ENCODE data around the gene CAST.

CAST gene

GRCh38 chr5:96645091-96645490 is 17.1 kb upstream of the CAST start:
- no peak for DNase-seq

DNA sequence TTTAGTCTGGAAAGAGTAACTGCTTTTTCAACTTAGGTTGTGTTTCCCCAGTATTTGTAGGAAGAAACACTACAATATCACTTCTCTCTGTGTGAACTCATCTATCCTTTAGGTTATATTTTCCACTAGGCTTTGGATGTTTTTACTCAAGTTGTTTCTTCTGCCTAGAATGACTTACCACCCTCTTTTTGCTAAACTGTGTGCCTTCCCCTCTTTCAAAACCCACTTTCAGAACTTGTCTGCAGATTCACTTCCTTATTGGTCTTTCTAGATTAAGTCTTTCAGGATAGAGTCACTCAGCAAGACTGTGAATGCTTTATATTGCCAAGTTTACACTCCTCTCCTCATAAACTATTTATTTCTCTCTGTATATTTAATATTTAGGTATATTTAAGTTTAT is 14.2 kb upstream of the CAST start:
- no peak for DNase-seq

- no peak for DNase-seq
Measured at GRCh38 chr5:96648593-96648992, 13.6 kb upstream of the CAST start.

DNA sequence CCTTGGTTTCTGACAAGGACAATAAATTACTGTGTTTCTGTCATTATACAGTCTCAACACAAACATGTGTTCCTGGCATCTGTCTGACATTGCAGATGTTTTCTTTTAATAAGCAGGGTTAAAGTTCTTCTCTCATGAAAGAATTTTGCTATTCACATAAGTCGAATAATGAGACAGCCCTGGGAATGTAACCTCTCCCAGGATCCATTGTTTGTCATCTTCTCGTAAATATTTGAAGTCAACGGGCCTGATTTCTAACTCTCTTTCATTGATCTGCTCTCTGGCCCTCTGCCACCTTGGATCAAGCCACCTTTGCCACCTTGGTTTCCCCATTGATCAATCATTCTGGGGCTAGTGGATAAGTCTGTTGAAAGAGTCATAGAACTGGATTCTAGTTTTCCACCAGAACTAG is 12.9 kb upstream of the CAST start:
- no peak for DNase-seq

GRCh38 chr5:96649681-96650540 is 12.3 kb upstream of the CAST start:
- DNase-seq, result no peak

DNA sequence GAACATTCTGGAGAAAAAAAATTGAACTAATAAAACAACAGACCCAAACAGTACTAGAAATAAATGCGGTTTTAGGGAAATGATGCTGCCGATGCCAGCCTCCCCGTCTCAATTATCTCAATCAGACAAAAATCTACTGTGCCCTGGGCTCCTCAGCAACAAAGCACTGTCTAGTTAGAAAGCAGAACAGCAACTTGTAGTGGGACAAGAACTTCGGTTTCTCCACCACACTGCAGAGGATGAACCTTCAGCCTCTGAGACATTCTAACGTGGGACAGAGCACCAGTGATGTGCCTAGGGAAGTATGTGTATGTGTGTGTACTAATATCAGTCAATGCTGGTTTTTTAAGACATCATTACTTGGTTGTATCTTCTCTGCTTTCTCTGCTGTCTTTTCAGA is 11.1 kb upstream of the CAST start:
- DNase-seq, result no peak

DNA sequence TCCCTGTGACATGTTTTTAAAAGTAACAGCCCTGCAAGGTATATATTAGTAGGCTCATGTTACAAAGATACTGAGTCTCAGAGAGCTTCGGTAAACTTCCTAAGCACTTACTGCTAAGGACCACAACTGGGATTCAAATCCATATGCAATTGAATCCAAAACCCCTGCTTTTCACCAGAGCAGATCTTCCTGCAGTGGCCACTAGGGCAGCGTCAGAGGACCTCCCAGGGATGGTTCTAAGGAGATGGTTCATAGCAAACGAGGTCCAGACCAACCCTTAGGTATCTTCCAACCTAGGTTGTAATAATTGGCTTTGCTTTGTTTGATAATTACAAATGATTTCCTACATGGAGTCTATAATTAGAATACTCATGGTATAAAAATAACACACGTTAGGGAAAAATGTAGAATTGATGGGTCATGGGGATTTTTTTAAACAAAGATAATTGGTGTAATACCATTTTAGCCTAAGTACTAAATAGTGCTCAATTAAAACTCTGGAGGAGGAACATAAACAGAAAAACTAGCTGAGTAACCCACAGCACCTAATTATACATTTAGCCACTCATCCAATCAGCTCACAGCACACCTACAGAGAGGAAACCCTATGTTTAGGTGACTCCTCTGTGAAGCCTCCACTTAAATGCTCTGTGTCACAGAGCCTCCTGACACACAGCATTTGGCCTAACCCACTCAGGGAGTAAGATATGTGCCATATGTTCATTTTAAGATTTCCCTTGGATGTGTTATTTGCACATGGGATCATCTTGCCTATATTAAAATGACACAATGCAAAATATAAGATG is 10.0 kb upstream of the CAST start:
- peak; percentile 29 for DNase-seq

DNA sequence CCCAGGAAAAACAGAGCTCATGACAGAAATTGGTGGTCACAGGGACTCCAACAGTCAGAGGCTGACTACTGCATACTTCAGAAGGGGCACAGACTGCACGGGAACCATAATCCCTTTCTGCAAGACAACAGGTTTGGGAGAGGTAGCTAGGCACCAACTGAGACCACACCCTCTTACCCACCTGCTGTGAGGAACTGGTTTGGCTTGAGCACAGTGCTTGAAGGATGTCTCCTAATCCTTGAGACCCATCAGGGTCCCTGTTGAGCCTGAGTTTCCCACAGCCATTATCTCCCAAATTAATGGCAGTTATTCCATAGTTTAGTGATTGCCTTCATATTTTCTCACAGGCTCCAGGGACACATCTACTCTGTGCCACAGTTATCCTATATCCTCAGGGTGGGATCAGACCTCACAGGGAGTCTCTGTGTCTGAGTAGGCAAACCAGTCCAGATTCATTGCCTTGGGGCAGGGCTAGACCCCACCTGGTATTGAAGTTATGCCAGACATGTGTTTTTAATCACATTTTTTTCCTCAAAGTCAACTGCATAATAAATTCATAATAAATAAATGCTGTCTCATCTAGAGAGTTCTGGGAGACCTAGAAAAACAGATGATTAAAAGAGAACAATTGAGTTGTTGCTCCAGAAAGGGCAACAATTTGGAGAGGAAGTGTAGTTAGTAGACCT is 9.3 kb upstream of the CAST start:
- DNase-seq, result no peak

DNA sequence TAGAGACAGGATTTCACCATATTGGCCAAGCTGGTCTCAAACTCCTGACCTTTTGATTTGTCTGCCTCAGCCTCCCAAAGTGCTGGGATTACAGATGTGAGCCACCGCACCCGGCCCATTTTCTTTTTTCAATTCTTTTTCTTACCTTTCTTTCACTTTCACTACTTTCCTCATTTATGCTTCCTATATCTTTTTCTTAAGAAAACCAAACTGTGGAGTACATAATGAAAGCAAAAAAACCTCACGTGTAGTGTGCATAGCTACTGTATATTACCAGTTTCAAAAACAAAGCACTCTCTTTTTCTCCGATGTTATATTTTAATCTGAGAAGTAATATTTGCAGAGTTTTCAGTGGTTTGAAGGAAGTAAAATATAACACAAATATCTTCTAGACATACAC is 8.0 kb upstream of the CAST start:
- DNase-seq, result no peak

DNA sequence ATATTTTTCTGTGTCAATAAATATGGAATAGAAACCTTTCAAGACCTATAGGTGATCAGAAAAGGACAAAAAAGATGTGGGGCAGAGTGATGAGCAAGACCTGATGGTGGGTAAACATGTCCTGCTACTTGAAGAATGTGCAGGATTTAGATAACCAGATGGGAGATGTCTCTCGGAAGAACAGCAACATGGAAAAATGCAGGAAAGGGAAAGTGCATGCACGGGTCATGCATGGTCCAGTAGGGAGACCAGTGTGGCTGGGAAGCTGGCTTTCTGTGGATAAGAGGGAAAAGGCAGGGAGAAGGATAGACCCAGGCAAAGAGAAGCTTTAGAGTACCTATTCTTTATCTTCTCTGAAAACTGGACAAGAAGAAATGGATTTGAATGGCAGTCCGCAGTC is 7.1 kb upstream of the CAST start:
- DNase-seq, result no peak

GRCh38 chr5:96655506-96655905 is 6.7 kb upstream of the CAST start:
- DNase-seq, result no peak

- DNase-seq, result no peak
Measured at GRCh38 chr5:96657068-96657467, 5.1 kb upstream of the CAST start.

GRCh38 chr5:96658272-96658671 is 3.9 kb upstream of the CAST start:
- no peak for DNase-seq

DNA sequence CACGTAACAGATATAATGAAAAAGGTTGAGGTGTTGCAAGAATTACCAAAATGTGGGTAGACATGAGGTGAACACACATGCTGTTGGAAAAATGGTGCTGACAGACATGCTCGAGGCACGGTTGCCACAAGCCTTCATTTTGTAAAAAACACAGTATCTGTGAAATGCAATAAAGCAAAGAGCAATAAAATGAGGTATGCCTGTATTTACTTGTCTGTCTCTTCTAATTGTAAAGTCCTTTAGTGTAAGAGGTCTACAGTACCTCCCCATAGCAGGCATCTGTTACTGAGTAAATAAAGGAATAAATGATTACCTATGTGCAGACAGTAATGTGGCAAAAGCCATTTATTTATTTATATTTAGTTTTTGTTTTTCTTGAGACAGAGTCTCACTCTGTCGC is 3.0 kb upstream of the CAST start:
- no peak for DNase-seq

DNA sequence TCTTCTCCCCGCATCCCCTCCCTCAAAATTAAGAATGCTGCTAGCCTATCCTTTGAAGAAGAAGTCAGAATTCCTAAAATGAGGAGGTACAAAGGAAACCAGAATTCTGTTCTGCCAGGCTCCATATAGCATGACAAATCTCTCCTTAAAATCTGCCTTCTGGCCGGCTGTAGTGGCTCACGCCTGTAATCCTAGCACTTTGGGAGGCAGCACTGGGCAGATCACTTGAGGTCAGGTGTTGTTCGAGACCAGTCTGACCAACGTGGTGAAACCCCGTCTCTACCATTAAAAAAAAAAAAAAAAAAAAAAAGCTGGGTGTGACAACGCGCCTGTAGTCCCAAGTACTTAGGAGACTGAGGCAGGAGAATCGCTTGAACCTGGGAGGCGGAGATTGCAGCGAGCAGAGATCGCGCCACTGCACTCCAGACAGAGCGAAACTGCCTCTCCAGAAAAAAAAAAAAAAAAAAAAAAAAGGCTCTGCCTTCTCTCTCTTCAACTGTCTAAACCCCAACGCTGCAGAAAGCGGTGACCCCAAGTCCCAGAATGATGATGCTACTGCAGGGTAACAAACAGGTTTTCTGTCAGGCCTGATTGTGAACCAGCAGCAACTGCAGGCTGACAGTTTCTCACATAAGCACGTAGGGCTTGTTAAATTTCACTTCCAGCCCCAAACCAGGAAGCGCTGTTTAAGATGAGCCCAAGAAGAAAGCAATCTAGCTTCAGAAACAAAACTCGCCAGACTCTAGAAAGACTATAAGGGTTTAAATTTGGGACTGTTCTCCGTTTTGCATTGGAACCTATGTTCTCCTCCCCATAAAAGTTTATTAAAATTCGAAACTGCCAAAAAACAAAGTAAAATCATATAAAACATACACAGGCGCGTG is 963 bp upstream of the CAST start:
- no peak for DNase-seq

- DNase-seq, result peak; percentile 39
Measured at GRCh38 chr5:96662725-96663518, 746 bp downstream of the CAST start.

DNA sequence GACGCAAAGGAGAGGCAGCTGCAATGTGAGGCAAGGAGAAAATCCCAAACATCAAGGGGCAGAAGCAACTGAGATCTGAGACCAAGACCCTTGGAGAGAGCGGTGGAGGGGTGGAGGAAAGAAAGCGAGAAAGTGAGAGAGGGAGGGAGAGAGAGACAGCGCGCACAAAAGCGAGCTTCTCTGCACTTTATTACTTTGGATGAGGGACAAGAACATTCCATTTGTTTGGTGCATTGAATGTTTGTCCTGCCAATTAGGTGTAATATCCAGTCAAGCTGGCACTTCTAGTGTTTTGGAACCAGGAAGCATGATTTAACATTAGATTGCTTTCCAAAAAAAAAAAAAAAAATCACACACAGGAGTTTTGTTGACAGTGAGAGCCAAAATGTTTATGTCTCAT is 1.4 kb downstream of the CAST start:
- no peak for DNase-seq

DNA sequence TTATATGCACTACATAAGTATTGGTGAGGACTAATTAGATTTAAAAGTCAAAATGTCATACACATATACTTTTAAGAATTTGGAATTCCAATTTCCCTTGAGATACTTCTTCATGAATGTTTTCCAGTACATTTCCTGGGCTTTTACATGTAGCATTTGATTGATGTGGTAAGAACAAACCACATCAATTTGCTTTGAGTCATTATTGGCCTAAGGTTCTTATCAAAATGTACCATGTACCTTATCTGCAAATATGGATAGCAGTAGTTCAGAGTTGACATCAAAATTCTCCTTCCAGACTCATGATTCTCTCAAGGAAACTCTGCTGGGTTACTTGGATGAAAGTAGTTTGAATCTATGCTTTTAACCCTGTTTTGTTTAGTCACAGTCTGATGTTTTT is 2.5 kb downstream of the CAST start:
- no peak for DNase-seq

GRCh38 chr5:96668725-96669124 is 6.5 kb downstream of the CAST start:
- no peak for DNase-seq

- DNase-seq, result no peak
Measured at GRCh38 chr5:96669909-96670308, 7.7 kb downstream of the CAST start.

DNA sequence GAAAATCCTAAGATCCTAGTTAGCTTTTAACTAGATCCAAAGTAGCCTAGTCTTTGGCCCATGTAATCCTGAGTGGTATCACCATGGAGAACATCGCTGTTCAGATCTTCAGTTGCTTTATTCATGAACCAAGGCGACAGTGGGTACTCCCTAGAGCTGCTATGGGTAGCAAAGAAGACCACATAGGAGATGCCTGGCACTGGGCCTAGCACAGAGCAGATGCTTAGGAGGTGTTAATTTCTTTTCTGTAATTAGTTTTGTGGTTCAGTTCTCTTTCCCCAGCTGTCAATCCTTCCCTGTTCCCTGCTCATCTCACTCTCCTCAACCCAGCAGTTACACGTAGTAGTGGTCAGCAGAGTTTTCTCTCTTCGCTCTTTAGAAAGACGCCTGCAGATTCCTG is 9.3 kb downstream of the CAST start:
- DNase-seq, result no peak

- no peak for DNase-seq
Measured at GRCh38 chr5:96673127-96673526, 11.0 kb downstream of the CAST start.

All from NCI-H1436 treated with DMSO at 0.1 percent for 48 hours (cell line).